Esophagus muscularis mucosa (tissue), 3 donors: ENCODE measurements around the gene DMC1.

Source experiments
- CTCF ChIP-seq, 3 experiments: fragments of 200-600 bp in 2 of 3; fragments of 450-650 bp in 1 of 3; sonication (generic) in 2 of 3; IDR thresholded peaks; one replicate each; pipeline ENCODE4 v1.5.1; 2017 to 2019; ENCODE audit warnings: antibody characterized with exemption in 3 of 3, mild to moderate bottlenecking in 2 of 3, moderate library complexity in 1 of 3
- POLR2A ChIP-seq: fragments of 450-650 bp; IDR thresholded peaks from one replicate; pipeline ENCODE4 v1.6.1; 2017; ENCODE audit warnings: antibody characterized with exemption, moderate library complexity, mild to moderate bottlenecking, low read depth
- POLR2AphosphoS5 ChIP-seq, 2 donors: sonication (generic); formaldehyde crosslinking; IDR thresholded peaks; one replicate each; pipeline ENCODE4 v1.6.1; 2017; ENCODE audit warnings: antibody characterized with exemption in 2 of 2

DNA sequence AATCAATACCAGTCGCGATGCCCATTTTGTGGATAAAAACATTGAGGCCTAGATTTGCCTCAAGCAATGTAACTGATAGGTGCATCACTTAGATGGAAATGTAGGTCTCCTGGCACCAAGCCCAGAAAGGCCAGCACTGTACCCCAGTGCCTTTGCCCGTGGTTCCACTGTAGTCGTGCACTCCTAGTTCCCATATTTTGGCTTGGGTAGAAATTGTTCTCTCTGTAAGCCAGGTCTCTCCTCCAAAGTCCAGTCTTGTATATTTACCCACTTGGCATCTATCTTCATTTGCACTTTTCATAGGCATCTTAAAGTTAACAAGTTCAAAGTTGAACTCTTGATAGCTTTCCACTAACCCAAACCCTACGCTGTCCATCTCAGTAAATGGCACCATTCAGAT, 41.6 kb upstream of the DMC1 start:
- TF ChIP-seq CTCF (IDR thresholded peaks at IDR 0.05) (no peak), POLR2A (no peak), POLR2AphosphoS5 (IDR thresholded peaks at IDR 0.05) (no peak)
